Measurements from ENCODE around the gene GTPBP3. TPM values are rescaled to one million over a fixed set of nuclear protein-coding genes. Genes with fewer than 3 reads are reported as not detected.

Gene GTPBP3
- total and polyA plus RNA-seq, 2 of the 13 experiments (the other 11 are each of a cell fraction or from before 2014, with no cell fraction given) = 17.5 to 30.0 TPM

- TF ChIP-seq HNF1A (IDR thresholded peaks at IDR 0.05; ENCODE audit: low read depth) (no peak), HNF1A (CRISPR knock-in tag; IDR thresholded peaks at IDR 0.05; ENCODE audit: borderline replicate concordance) (no peak; the same call in 1 of the 2 replicates), KDM5A (IDR thresholded peaks at IDR 0.05; ENCODE audit: borderline replicate concordance, low read length) (peak; percentile 88; the same call in 1 of the 2 replicates), HMGXB3 (CRISPR knock-in tag; IDR thresholded peaks at IDR 0.05; ENCODE audit: borderline replicate concordance) (no peak), GABPB1 (CRISPR knock-in tag; IDR thresholded peaks at IDR 0.05) (peak; percentile 84), RELA (CRISPR knock-in tag; IDR thresholded peaks at IDR 0.05) (peak; percentile 36; the same call in 1 of the 2 replicates), POLR2AphosphoS5 (IDR thresholded peaks at IDR 0.05; ENCODE audit: low read depth, low read length) (peak; percentile 84), BRCA1 (CRISPR knock-in tag; IDR thresholded peaks at IDR 0.05) (no peak; the same call in 1 of the 2 replicates), ZNF841 (CRISPR knock-in tag; IDR thresholded peaks at IDR 0.05; ENCODE audit: borderline replicate concordance) (no peak), CBX2 (IDR thresholded peaks at IDR 0.05; ENCODE audit: low read depth, low read length) (no peak), CBX2 (CRISPR knock-in tag; IDR thresholded peaks at IDR 0.05; ENCODE audit: low read depth) (no peak), MXI1 (IDR thresholded peaks at IDR 0.05; ENCODE audit: borderline replicate concordance, low read depth, low read length) (peak; percentile 45; the same call in 1 of the 3 replicates), HNF4A (CRISPR knock-in tag; IDR thresholded peaks at IDR 0.05) (peak; percentile 25; the same call in 1 of the 2 replicates), ZBTB42 (CRISPR knock-in tag; IDR thresholded peaks at IDR 0.05) (no peak; the same call in 1 of the 2 replicates), ZNF232 (CRISPR knock-in tag; IDR thresholded peaks at IDR 0.05; ENCODE audit: borderline replicate concordance) (peak; percentile 47; the same call in 1 of the 2 replicates), JARID2 (CRISPR knock-in tag; IDR thresholded peaks at IDR 0.05; ENCODE audit: insufficient replicate concordance) (peak; percentile 49), FLYWCH1 (CRISPR knock-in tag; IDR thresholded peaks at IDR 0.05) (no peak), ISL2 (CRISPR knock-in tag; IDR thresholded peaks at IDR 0.05) (peak; percentile 21; the same call in 1 of the 2 replicates), HIC2 (CRISPR knock-in tag; IDR thresholded peaks at IDR 0.05; ENCODE audit: low read depth) (0 out of 2 replicates have a peak, but pooled peaks have one; percentile 100), ZC3H13 (CRISPR knock-in tag; IDR thresholded peaks at IDR 0.05) (no peak)
Measured at GRCh38 chr19:17305517-17306284, 31.7 kb upstream of the GTPBP3 start, which contains the start of gene MRPL34 (continued).
